CD4-positive, alpha-beta T cell treated with Interleukin-21 for 1 hour (primary cell): ENCODE data around the gene ZNF525.
"Not testable (repeated sequence)": the region's sequence is repeated elsewhere in the genome, so short reads cannot be mapped to it uniquely, and the experiment has no call there.

Experiments used
- DNase-seq: peaks from one replicate; pipeline ENCODE4 v3.0.0-alpha.2; 2020

Gene ZNF525

GRCh38 chr19:53395840-53396524 is 30.5 kb downstream of the ZNF525 start:
- not testable (repeated sequence) for DNase-seq

DNA sequence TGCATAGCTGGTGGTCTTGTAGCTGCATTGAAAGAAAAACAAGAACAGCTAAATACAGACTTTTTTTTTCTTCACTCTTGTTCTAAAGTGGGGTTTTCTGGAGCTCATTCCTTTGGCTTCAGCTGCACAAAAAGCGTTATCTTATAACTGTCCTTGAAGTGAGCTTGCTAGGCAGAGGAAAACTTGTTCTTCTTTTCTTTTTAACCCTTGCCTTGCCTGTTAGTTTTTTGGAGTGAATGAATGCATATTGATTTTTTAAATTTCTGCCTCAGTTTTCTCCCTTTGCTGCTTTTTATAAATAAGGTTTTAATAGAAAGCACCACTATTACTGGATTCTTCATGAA is 31.0 kb downstream of the ZNF525 start:
- no peak for DNase-seq

DNA sequence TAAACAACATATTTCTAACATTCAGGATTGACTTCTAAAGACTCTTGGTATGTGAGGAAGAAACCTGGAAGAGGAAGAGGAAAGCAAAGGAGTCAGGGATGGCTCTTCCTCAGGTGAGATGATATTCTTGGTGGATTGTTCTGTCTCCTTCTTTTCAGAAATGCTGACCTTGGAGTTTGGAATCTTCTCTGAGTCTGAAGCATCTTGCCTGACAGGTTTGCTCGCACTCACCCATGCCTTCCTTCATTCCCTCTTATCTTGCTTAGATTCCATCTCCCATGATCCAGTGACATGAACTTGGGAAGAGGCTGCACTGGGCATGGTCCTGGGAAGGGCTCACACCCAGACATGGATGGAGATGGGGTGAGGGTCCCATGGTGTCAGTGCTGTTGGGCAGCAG is 32.4 kb downstream of the ZNF525 start:
- DNase-seq: not testable (repeated sequence)

DNA sequence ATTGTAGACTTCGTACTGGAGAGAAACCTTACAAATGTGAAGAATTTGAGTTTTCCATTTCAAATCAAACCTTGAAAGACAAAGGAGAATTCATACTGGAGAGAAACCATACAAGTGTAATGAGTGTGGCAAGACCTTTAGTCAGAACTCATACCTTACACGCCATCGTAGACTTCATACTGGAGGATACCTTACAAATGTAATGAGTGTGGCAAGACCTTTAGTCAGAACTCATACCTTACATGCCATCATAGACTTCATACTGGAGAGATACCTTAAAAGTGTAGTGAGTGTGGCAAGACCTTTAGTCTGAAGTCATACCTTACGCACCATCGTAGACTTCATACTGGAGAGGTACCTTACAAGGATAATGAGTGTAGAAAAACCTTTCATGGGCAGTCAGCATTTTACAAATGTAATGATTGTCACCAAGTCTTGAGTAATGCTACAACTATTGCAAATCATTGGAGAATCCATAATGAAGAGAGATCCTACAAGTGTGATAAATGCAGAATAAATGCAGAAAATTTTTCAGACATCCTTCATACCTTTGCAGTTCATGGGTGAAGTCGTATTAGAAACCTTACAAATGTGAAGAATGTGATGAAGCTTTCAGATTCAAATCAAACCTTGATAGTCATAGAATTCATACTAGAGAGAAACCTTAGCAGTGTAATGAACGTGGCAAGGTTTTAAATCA is 44.1 kb downstream of the ZNF525 start:
- DNase-seq: no peak

DNA sequence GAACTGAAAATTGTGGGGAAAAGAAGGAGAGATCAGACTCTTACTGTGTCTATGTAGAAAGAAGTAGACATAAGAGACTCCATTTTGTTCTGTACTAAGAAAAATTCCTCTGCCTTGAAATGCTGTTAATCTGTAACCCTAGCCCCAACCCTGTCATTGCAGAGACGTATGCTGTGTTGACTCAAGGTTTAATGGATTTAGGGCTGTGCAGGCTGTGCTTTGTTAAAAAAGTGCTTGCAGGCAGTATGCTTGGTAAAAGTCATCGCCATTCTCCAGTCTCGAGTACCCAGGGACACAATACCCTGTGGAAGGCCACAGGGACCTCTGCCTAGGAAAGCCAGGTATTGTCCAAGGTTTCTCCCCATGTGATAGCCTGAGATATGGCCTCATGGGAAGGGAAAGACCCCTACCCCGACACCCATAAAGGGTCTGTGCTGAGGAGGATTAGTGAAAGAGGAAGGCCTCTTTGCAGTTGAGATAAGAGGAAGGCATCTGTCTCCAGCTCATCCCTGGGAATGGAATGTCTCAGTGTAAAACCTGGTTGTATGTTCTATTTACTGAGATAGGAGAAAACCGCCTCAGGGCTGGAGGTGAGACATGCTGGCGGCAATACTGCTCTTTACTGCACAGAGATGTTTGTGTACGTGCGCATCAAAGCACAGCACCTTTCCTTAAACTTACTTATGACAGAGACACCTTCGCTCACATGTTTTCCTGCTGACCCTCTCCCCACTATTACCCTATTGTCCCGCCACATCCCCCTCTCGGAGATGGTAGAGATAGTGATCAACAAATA is 55.2 kb downstream of the ZNF525 start:
- not testable (repeated sequence) for DNase-seq

- no peak for DNase-seq
Observed at GRCh38 chr19:53422551-53422950, 57.0 kb downstream of the ZNF525 start.

DNA sequence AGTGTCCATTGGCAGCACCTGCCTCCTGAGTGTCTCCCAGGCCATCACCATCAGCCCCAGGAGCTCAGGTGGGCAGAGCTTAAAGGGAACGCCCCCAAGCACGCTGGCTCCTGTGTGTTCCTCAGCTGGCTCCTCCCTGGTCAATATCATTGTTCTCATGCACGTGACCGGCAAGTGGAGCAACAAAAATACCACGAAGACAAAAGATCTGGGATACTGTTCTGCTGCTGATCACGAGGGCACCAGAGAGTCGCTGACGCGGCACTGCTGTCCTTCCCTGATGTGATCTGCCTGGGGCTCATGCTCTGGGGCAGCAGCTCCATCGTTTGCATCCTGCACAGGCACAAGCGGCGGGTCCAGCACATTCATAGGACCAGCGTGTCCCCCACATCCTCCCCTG is 57.6 kb downstream of the ZNF525 start:
- DNase-seq: not testable (repeated sequence)

DNA sequence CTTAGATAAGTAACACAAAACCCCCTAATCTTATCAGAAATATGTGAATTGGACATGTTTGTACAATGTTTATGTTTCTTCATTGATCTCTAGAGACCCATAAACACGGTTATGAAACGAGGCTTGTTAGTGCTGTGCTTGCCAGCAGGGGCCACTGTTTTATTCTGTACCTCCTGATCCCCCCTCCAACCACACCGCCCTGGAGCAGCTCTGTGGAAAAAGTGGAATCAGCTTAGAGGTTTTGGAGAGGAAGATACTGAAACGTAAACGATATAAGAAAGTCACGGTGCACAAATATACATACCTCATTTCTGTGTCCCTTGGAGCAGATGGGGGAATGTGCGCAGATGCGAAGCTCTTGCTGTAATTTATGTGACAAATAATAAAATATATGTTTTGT is 58.2 kb downstream of the ZNF525 start:
- DNase-seq: not testable (repeated sequence)

DNA sequence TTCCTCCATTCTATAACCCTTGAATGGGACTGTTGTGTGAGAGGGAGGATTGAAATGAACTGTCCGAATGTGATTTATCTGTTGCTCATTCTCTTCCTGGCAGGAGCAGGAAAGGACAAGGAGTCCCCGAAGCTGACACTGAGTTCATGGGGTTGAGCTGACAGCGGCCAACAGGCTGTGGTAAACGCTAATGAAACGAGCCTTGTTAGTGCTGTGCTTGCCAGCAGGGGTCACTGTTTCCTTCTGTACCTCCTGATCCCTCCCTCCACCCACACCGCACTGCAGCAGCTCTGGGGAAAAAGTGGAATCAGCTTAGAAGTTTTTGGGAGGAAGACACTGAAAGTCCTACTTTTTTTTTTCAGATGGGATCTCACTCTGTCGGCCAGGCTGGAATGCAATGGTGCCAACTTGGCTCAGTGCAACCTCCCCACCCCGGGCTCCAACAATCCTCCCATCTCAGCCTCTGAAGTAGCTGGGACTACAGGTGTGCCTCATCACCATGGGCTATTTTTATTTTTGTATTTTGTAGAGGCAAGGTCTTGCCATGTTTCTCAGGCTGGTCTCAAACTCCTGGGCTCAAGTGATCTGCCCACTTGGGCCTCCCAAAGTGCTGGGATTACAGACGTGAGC is 59.6 kb downstream of the ZNF525 start:
- peak; percentile 71 for DNase-seq

GRCh38 chr19:53431399-53432087 is 66.0 kb downstream of the ZNF525 start, which contains the start of gene ZNF761:
Gene ZNF761, plus strand, starts transcription at chr19:53431984. Its CDS starts 15,285 bp downstream, at chr19:53447269.
- peak; percentile 97 for DNase-seq

DNA sequence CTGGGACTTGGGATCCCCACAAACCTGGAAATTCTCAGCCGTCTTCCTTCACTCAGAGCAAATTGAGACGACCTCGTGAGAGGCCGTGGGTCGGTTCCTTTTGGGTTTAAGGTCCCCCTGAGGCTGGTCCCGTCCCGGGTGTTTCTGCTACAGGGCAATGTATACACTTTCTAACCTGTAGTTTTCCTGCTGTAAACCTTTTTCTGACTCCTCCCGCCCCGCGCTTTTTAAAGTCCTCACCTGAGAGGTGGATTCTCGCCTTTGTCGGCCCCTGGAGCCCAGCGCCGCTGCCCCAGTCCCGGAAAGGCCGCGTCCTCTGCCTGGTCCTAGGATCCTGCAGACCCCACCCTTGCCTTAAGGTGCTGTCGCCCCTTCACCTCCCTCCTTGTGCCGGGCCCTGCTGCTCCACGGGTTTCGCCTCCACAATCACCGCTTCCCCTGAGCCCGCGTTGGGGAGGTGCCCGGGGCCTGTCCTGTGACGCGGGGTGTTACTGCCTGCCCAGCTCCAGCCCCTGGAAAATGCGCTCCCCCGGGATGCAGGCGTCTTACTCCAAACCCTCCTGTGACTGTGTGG is 66.7 kb downstream of the ZNF525 start:
- no peak for DNase-seq
